GM10847 (cell line): ENCODE results near the gene ARMH1.

Experiments used
- POLR2A ChIP-seq: IDR thresholded peaks from 2 replicates; pipeline ENCODE4 v1.6.1; 2011; ENCODE audit not compliant: insufficient read length; ENCODE audit errors: extremely low read depth

The ARMH1 gene

DNA sequence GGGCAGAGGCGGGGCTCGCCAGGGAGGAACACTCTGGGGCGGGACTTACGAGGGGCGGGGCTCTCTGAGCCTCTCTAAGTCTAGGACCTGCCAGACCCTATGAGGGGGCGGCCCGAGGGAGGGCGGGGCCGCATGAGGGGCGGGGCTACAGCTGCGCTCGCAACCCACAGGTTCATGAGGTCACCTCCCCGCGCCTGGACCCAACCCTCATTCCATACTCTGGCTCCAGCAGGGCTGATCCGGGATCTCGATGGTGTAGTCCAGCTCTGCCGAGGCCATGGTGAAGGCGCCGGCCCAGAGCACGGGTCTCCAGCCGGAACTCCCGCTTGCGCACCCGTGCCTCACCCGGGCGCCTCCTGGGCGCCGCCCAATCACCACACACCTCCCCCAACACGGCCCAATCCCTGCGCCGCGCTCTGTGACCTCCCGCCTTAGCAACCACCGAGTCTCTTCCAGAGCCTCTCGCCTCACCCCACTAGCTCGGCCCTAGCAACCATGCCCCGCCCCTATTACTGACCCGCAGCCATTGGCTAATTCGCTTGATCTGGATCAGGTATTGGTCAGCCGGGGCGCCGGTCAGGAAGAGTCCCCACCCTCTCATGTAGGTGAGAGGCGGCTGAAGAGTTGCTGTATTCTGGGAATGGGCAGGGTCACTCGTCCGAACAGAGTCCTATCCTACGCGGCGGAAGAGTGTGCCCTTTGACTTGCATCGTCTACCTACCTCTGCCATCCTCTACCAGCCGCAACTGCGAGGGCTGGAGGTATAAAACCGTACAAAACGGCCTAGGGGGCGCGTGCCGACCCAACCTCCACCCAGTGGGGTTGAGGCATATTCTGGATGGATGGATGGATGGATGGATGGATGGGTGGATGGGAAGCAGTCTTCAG lies at the start of gene ARMH1, which contains the start of gene TMEM53:
Gene ARMH1 (plus strand): TSS at position 602 of the 888 bp plus-strand sequence. CDS start 14,984 bp downstream, outside the sequence.
Gene TMEM53 (minus strand): TSS at position 369 of the 888 bp plus-strand sequence. CDS start 90 bp downstream, at position 279.
- TF ChIP-seq POLR2A: no peak

DNA sequence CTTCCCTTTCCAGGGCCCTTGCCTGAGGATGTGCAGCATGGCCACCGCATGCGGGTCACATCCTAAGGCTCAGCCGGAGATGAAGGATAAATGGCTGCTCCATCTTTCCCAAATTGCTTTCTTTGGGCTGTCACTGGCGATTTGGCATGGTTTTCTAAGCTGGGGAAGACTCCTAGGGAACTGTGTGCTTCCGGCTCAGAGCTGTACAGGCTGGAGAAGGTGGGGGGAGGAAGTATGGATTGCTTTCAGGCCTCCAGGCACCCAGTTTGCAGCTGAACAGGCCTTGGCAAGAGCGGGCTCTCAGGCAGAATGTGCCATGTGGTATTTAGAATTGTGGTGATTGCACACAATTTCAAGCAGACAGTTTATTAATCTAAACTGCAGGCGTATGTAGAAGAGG lies 49.2 kb upstream of the ARMH1 start:
- TF ChIP-seq POLR2A: no peak

DNA sequence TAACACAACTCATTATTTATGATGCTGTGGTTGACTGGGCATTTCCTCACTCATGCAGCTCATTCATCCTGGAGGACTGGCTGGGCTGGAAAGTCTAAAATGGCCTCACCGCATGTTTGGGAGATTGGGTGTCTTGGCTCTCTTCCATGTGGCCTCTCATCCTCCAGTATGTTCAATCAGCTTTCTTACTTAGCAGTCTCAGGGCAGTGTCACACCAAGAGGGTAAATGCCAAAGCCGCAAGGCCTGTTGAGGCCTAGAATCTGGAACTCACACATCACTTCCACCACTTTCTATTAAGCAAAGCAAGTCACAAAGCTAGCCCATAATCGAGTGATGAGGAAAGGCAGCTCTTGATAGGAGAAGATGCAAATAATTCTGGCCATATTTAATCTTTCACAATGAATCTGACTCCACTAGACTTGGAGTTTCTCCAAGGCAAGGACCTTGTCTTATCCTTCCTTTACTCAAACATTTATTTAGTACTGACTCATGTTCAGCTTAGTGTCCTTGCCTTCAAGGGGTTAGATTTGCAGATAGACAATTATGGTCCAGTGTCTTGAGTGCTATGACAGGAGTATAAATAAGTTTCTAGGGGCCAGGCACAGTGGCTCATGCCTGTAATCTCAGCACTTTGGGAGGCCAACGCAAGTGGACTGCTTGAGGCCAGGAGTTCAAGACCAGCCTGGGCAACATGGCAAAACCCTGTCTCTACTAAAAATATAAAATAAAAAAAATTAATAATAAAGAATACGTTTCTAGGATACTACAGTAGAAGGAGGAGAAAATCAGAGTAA lies 45.4 kb upstream of the ARMH1 start:
- TF ChIP-seq POLR2A: no peak

DNA sequence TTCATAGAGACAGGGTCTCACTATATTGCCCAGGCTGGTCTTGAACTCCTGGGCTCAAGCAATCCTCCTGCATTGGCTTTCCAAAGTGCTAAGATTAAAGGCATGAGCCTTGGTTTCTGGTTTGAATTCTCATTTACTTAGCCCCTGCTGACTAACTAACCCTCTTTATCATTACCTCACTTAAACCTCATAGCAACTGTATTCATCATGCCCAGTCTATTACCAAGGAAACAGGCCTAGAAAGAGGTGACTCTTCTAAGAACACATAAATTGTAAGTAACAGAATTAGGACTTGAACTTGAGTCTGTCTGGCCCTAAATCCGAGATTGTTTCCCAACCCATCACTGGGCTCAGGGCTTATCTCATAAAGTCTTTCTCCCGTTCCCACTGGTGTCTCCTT lies 44.4 kb upstream of the ARMH1 start:
- TF ChIP-seq POLR2A: no peak

DNA sequence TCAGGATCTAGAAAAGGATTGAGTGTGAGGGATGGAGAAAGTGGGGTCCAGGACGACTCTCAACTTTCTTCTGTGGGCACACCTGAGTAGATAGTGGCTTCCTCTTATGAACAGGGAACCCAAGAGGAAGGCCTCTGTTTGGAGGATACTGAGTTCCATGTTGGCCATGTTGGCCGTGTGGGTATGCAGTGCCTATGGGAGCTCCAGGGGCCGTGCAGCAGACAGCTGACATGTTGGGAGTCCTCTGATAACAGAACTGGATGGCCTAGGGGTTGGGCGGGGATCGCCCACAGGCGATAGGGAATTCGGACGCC lies 43.2 kb upstream of the ARMH1 start:
- TF ChIP-seq POLR2A: no peak

DNA sequence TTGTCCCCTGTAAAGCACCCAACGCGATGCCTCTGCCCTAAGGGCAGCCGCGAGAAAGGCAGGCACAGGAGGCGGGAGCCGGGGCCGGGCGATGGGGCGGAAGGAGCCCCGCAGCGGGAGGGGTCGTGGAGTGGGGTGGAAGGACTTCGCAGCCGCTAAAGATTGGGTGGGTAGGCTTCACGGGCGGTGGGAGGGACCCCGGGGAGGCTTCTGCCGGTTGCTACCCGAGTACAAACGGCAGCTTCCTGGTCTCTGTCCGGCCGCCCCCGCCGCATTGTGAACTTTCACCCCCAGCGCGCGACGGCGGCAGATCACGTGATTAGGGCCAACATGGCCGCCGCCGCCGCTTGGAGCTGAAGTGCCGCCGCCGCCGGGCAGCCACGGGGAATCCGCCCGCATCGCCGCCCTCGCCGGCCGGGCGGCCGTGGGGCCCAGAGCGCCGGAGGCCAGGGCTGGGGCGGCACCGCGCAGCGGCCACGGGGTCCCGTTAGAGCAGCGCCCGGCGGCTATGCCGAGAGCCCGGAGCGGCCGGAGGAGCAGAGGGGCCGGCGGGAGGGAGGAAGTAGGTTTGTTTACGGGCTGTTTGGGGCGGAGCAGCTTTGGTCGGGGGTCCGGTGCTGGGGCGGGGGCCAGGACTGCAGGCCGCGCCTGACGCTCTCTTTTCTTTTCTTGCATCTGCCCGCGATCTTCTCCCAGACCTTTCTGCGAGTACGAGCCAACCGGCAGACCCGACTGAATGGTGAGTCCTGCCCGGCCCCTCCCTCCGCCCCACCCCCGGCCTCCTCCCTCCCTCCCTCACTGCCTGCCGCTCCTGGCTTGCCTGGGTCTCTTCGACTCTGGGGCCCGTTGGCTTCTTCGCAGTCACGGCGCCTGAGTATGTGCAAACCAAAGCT lies 42.6 kb upstream of the ARMH1 start:
- peak; percentile 89 for TF ChIP-seq POLR2A

DNA sequence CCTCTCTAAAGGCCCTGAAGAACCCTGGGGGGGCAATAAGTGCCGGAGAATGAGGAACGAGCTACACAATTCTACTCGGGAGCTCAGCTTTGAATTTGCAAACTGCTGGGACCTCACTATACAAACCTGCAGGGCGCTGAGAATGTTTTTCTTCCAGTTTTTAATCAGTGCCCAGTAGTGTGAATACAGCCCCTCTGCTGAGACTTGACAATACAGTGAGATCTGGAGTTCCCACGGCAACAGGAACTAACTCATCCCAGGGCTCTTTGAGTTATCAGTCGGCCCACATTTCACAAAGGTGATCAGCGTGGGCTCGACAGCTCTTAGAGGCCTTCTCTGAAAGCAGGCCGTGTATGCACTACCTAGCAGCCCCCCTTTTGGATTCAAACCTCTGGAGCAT lies 41.9 kb upstream of the ARMH1 start:
- no peak for TF ChIP-seq POLR2A

DNA sequence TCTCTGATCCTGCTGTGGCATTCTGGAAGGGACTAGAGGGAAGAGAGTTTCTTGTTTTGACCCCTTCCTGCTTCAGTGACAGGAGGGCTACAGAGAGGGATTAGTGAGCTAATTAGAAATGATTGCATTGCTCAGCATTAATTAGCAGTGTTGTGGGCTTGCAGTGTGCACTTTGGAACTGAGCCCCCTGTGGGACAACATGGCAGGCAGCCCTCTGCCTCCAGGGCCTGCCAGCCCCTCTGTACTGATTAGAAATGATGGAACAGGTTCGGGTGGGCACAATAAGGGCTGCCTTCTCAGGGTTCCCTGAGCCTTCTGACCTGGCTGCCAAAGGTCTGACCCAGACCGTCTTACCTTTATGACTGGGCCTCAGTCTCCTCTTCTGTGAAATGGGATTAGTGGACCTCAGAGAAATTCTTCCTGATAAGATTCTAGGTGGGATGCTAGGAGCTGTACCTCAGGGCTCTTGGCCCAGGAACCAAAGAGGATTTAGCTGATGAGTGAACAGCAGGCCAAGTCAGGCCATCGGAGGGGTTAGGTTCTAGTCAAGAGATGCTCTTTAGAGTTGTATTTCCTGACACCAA lies 39.8 kb upstream of the ARMH1 start:
- no peak for TF ChIP-seq POLR2A

DNA sequence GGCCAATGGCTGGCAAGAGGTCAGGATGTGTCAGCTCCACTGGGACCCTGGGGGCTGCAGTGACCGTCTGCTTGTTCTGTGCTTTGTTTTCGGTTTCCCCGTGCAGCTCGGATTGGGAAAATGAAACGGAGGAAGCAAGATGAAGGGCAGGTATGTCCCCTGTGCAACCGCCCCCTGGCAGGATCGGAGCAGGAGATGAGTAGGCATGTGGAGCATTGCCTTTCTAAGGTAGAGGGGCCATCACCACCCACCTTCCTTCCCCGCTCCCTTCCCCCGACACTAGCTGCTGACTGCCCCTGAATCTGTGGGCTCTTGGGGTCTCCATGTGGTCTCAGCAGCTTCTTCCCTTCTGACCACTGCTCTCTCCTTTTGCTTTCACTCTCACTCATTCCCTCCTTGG lies 39.1 kb upstream of the ARMH1 start:
- TF ChIP-seq POLR2A: no peak

DNA sequence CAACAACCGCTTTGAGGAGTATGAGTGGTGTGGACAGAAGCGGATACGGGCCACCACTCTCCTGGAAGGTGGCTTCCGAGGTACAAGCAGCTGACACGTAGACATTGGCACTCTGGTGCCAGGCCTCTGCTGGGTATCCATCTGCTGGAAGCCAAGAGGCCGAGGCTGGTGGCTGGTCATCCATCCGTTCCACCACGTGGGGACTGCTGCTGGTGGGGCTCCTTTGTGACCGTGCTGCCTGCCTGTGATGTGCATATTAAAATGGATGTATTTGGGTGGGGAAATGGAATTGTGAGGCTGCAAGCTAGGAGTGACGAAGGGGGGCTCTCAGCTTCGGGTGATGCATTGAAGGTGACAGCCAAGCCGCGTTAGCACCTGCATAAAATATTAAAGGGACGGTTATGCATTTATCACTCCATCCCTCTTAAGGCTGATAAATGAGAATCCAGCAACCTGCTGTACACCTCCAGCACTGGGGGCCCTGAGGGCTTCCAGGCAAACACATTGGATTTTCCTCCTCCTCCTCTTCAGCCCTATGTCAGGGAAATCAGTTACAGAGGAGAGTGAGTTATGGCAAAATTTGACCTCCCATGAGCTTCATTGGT lies 38.3 kb upstream of the ARMH1 start:
- no peak for TF ChIP-seq POLR2A

DNA sequence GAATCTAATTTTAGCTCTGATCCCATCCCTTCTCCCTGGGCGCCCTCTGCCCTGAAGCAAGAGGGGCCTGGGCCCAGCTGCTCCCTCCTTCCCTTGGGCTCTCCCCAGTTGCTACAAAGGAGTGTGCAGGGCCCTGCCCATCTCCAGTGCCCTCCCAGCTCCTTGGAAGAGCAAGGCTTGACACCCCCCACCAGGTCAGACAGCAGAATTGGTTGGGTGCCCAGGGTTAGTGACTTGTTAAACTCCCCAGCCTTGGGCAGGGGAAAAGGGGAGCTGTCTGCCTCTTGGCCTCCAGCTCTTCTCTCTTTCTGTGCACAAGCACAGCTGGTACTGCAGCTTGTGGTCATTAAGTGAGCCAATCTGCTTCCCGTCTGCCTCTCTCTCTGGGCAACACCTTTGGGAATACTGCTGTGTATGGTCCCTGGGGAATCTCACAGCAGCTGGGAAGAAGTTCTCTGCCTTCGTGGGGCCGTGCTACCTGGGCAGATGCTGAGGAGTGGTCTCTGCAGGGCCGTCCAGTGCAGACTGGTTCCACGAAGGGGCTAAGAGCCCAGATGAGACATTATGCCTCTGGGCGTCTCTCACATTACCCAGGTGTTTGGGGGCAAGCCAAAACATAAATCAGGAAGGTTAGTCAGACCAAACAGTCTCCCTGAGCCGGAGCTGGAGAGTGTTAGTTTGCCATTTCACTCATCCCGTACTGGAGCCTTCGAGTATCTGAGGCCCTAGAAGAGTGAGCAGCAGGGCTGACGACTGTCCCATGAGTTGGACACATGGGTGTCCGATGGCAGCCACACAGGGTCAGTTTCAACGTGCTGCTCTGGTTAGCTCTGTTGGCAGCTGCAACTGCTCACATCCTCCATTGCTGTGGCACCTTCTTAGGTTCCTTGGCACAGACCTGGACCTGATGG lies 37.6 kb upstream of the ARMH1 start:
- TF ChIP-seq POLR2A: no peak

DNA sequence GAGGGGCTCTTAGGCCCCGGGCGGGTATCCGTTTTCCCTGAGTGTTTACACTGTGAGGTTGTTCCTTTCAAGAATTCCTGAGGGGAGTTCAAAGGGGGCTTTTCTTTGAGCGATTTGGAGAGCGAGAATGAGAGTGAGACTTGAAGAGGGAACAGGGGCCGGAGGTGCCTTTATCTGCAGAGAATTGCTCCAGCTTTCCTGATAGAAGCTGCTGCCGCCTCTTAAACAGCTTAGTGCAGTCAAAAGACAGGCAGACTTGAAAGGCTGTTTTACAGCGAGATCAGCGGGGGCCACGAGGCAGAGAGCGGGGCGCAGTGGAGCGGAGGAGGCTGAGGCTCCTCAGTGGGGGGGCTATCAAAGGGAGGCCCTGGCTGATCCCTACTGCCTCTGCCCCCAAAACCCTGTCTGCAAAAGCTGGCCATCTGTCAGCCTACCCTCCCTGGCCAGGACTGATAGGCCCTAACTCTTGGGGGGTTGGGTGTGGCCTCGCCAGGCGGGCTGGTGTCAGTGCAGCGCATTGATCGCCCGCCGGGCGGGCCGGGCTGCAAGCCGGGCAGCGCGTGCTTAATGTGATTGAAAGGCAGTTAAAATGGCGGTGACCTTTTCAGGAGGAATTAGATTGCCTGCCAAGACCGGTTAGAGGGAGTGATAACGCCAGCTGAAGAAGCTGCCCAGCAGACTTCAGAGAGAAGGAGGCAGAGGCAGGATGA lies 36.7 kb upstream of the ARMH1 start:
- no peak for TF ChIP-seq POLR2A

DNA sequence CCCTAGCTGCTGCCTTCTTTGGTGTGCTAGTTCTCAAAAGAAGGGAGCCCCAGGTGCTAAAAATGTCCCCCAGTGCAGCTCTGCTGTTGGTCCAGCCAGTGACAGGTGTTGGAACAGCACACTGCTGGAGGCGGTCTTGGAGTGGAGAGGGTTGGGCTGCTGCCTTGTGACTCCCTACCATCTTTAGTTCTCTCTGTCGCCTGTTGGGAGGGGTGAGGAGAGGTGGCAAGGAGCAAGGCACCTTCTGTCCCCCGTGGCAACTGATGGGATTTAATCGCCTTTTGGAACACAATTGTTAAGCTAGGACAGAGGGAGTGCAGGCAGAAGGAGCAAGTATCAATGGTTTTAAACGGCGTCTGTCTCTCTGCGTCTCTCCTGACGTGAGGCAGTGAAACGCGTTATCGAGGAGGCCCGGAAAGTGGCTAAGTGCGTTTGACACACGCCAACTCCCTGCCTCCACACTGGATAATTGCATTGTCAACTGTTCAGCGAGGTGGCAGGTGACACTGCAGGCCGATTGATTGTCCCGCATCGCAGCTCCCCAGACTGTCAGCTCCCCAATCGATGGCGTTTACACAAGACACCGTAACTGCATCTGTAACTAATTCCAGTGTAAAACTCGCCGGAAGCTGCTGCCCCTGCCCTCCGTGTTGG lies 34.2 kb upstream of the ARMH1 start:
- TF ChIP-seq POLR2A: no peak
